Calu3 (cell line): Measurements from ENCODE around the gene GNA14. TPM values are rescaled to one million over a fixed set of nuclear protein-coding genes. Genes with fewer than 3 reads are reported as not detected.

Experiments used
- BruUV-seq: library from RNA; stranded (reverse); fragments of 400-500 nt; replicated peaks from 2 replicates; lab custom pipeline; 2021; lab: Mats Ljungman, UMichigan
- CTCF ChIA-PET: fragments of 300-600 bp; sonication (Branson Sonifier 250); formaldehyde crosslinking; loops from one replicate; lab custom pipeline; 2022; ENCODE audit warnings: antibody characterized with exemption; lab: Charles Lee
- DNase-seq: peaks from one replicate; pipeline ENCODE4 v3.0.0; 2022
- H3K27ac Mint-ChIP-seq: one replicate; pipeline ENCODE4 v1.8.0; 2022; ENCODE audit warnings: mixed read lengths; ENCODE audit not compliant: unreplicated experiment
- H3K27me3 Mint-ChIP-seq: one replicate; pipeline ENCODE4 v1.8.0; 2022; ENCODE audit warnings: mixed read lengths; ENCODE audit not compliant: unreplicated experiment
- H3K36me3 Mint-ChIP-seq: one replicate; pipeline ENCODE4 v1.8.0; 2022; ENCODE audit warnings: mild to moderate bottlenecking, moderate library complexity, mixed read lengths; ENCODE audit not compliant: insufficient read depth, unreplicated experiment
- H3K4me1 Mint-ChIP-seq: one replicate; pipeline ENCODE4 v1.8.0; 2022; ENCODE audit warnings: mild to moderate bottlenecking, low read depth, mixed read lengths; ENCODE audit not compliant: unreplicated experiment
- H3K4me3 Mint-ChIP-seq: one replicate; pipeline ENCODE4 v1.8.0; 2022; ENCODE audit warnings: mild to moderate bottlenecking, low read depth, moderate library complexity, mixed read lengths; ENCODE audit not compliant: unreplicated experiment
- H3K9me3 Mint-ChIP-seq: one replicate; pipeline ENCODE4 v1.8.0; 2022; ENCODE audit warnings: low read depth, mixed read lengths; ENCODE audit not compliant: unreplicated experiment
- CTCF ChIP-seq: fragments of 200-600 bp; IDR thresholded peaks from one replicate; pipeline ENCODE4 v1.8.0; 2022; ENCODE audit warnings: antibody characterized with exemption; ENCODE audit not compliant: unreplicated experiment
- intact Hi-C: fragments of 100-400 bp; cut with micrococcal nuclease; formaldehyde crosslinking; loops from one replicate; pipeline ENCODE4 v1.10.0; 2022; ENCODE audit not compliant: unreplicated experiment
- total RNA-seq: library from RNA; stranded (reverse); gene quantifications from 2 replicates; pipeline ENCODE4 v1.2.3, GENCODE V29; 2022

Gene GNA14
- total RNA-seq, 1 experiment from 2014 or later: not detected

DNA sequence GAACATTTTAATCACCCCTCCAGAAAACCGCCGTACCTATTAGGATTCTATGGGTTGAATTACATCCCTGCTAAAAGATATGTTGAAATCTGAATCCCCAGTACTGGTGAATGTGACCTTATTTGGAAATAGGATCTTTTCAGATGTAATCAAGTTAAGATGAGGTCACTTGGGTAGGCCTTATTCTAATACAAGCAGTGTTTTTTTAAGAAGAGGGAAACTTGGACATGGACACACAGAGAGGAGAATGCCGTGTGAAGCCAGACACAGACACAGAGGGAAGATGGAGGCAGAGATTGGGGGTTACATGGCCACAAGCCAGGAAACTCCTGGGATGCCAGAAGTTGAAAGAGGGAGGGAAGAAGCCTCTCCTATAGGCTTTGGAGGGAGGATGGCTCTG lies 183.5 kb downstream of the GNA14 start:
- peaks cover 35% of the 10 kb centered on the region for H3K27me3 Mint-ChIP-seq
- no peaks in the 10 kb centered on the region for H3K36me3 Mint-ChIP-seq
- intact Hi-C loops: no loop called here
- no peak overlapping the region for H3K4me3 Mint-ChIP-seq
- no peaks in the 10 kb centered on the region for H3K4me1 Mint-ChIP-seq
- no peak for TF ChIP-seq CTCF
- H3K9me3 Mint-ChIP-seq: no peaks in the 10 kb centered on the region
- H3K27ac Mint-ChIP-seq: no peak overlapping the region
- no peak for DNase-seq
- CTCF ChIA-PET: no interaction called here
- no TSS peak for BruUV-seq

DNA sequence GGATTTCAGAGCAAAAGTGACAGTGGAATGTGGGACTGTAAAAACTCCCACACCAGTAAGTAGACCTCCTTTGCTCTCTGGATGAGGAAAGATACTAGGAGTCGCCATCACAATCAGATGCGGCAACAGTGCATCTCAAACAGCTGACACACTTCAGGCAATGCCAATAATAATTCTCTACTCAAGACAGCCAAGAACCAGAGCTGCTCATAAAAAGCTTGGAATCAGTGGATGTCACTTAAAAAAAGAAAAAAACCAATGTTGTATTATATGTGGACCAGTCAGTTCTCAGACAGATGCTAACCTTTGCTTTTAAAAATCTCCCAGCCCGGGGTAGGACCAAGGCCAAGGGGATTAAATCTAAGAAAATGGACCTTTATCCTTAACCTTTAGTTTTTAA lies 185.0 kb downstream of the GNA14 start:
- intact Hi-C loops: no loop called here
- H3K27me3 Mint-ChIP-seq: peaks cover 35% of the 10 kb centered on the region
- H3K27ac Mint-ChIP-seq: no peak overlapping the region
- H3K4me1 Mint-ChIP-seq: no peaks in the 10 kb centered on the region
- CTCF ChIA-PET: no interaction called here
- H3K4me3 Mint-ChIP-seq: no peak overlapping the region
- no peak for DNase-seq
- no peak for TF ChIP-seq CTCF
- no peaks in the 10 kb centered on the region for H3K9me3 Mint-ChIP-seq
- BruUV-seq: no TSS peak
- H3K36me3 Mint-ChIP-seq: no peaks in the 10 kb centered on the region

GRCh38 chr9:77462066-77462465 lies 186.1 kb downstream of the GNA14 start:
- BruUV-seq: no TSS peak
- H3K9me3 Mint-ChIP-seq: no peaks in the 10 kb centered on the region
- CTCF ChIA-PET: no interaction called here
- TF ChIP-seq CTCF: no peak
- peaks cover 35% of the 10 kb centered on the region for H3K27me3 Mint-ChIP-seq
- no peak overlapping the region for H3K27ac Mint-ChIP-seq
- no peak overlapping the region for H3K4me3 Mint-ChIP-seq
- DNase-seq: no peak
- H3K4me1 Mint-ChIP-seq: peaks cover 3% of the 10 kb centered on the region
- no peaks in the 10 kb centered on the region for H3K36me3 Mint-ChIP-seq
- intact Hi-C loops: no loop called here

GRCh38 chr9:77460938-77461337 lies 187.2 kb downstream of the GNA14 start:
- H3K9me3 Mint-ChIP-seq: no peaks in the 10 kb centered on the region
- H3K27me3 Mint-ChIP-seq: peaks cover 24% of the 10 kb centered on the region
- intact Hi-C loops: no loop called here
- DNase-seq: no peak
- peaks cover 8% of the 10 kb centered on the region for H3K4me1 Mint-ChIP-seq
- no TSS peak for BruUV-seq
- no peak for TF ChIP-seq CTCF
- H3K36me3 Mint-ChIP-seq: no peaks in the 10 kb centered on the region
- no peak overlapping the region for H3K4me3 Mint-ChIP-seq
- H3K27ac Mint-ChIP-seq: no peak overlapping the region
- CTCF ChIA-PET: no interaction called here
